NT2/D1 (cell line): Measurements from ENCODE around the gene RERE.

Experiments
- YY1 ChIP-seq: IDR thresholded peaks from 2 replicates; pipeline ENCODE4 v1.6.1; 2011; ENCODE audit not compliant: insufficient read length, insufficient read depth
- ZNF274 ChIP-seq: IDR thresholded peaks from 2 replicates; pipeline ENCODE4 v1.6.1; 2011; ENCODE audit warnings: mild to moderate bottlenecking, low read depth, low read length

DNA sequence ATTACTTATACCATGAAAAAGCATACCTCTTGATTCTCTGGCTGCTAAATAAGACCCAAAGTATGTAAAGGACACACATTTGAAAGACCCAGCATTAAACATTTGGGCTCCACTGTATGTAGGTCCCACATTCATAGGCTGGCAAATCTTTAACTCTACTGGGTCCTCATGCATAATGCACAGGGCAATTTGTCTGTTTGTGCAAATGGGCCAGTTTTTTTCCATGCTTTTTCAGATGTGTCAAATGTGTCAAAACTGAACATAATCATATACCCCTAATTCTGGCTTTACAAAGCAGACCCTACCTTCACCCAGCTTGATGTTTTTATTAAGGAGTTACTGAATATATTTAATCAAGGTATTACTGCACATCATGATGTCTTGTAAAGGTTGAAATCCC is 63.7 kb downstream of the RERE start:
- TF ChIP-seq YY1 (no peak), ZNF274 (no peak)
